ENCODE data around the gene GALNTL6.

- TF ChIP-seq CTCF (IDR thresholded peaks at IDR 0.05) (no peak), POLR2A (IDR thresholded peaks at IDR 0.05) (no peak)
Measured at GRCh38 chr4:171812665-171813525, at the start of gene GALNTL6.

Measured in lower leg skin (tissue), 3 donors.